Measurements from ENCODE around the gene ARMH2.
"Not testable (repeated sequence)": the region's sequence is repeated elsewhere in the genome, so short reads cannot be mapped to it uniquely, and the experiment has no call there.

Gene ARMH2

DNA sequence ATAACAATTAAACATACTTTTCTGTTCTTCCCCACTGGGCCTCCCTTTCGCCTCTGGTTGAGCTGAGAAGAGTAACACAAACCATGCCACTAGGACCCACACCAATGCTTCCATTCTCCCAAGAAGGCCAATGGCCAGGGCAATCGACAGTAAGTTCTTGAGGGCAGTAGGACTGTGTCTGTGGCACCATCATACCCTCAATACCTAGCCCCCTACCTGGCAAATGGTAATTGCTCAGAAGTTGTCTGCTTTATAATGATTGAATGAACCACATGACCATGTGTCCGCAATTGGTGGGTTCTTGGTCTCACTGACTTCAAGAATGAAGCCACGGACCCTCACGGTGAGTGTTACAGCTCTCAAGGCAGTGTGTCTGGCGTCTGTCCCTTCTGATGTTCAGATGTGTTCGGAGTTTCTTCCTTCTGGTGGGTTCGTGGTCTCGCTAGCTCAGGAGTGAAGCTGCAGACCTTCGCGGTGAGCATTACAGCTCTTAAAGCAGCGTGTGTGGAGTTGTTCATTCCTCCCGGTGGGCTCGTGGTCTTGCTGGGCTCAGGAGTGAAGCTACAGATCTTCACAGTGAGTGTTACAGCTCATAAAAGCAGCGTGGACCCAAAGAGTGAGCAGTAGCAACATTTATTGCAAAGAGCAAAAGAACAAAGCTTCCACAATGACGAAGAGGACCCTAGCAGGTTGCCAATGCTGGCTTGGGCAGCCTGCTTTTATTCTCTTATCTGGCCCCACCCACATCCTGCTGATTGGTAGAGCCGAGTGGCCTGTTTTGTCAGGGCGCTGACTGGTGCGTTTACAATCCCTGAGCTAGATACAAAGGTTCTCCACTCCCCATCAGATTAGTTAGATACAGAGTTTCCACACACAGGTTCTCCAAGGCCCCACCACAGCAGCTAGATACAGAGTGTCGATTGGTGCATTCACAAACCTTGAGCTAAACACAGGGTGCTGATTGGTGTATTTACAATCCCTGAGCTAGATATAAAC is 33.6 kb downstream of the ARMH2 start:
- not testable (repeated sequence) for DNase-seq (ENCODE audit: low read depth in 2 of 2)

GRCh38 chr6:24763578-24763977 is 35.1 kb downstream of the ARMH2 start:
- no peak for DNase-seq (ENCODE audit: low read depth in 2 of 2)

GRCh38 chr6:24761851-24762250 is 36.9 kb downstream of the ARMH2 start:
- DNase-seq (ENCODE audit: low read depth in 2 of 2) = no peak

- DNase-seq (ENCODE audit: low read depth in 2 of 2) = no peak
These were observed 37.4 kb downstream of the ARMH2 start for GRCh38 chr6:24761193-24761835.

DNA sequence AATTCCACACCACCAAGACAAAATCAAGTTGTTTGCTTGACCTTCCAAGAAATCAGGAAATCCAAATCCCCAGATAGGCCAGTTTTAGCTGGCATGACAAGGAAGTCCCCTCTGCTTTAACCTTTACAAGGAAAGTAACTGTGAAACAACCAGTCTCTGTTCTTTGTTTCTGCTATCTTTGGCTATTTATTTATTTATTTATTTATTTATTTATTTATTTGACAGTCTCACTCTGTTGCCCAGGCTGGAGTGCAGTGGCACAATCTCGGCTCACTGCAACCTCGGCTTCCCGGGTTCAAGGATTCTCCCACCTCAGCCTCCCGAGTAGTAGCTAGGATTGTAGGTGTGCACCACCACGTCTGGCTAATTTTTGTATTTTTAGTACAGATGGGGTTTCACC is 38.5 kb downstream of the ARMH2 start:
- DNase-seq (ENCODE audit: low read depth in 2 of 2) = no peak

- no peak for DNase-seq (ENCODE audit: low read depth in 2 of 2)
These were observed 39.0 kb downstream of the ARMH2 start for GRCh38 chr6:24759718-24760117.

- no peak for DNase-seq (ENCODE audit: low read depth in 2 of 2)
These were observed 41.1 kb downstream of the ARMH2 start for GRCh38 chr6:24757611-24758010.

DNA sequence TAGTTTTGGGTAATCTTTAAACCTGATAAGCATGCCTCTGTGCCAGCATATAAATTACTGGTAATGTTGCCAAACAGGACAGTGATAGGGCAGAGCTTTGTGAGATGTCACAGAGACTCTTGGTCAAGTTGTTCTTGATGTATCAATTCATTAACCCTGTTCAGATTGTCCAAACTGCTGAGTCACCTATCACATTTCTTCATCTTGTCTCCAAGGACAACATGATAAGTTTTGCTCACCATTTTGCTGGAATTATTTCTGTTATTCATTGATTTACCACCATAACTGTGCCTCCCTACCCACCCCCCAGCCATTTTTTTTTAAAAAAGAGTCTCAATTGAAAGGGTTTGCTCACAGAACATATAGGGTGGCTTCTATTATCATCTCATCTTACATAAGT is 43.4 kb downstream of the ARMH2 start:
- DNase-seq (ENCODE audit: low read depth in 2 of 2) = no peak

GRCh38 chr6:24754378-24754777 is 44.3 kb downstream of the ARMH2 start:
- not testable (repeated sequence) for DNase-seq (ENCODE audit: low read depth in 2 of 2)

DNA sequence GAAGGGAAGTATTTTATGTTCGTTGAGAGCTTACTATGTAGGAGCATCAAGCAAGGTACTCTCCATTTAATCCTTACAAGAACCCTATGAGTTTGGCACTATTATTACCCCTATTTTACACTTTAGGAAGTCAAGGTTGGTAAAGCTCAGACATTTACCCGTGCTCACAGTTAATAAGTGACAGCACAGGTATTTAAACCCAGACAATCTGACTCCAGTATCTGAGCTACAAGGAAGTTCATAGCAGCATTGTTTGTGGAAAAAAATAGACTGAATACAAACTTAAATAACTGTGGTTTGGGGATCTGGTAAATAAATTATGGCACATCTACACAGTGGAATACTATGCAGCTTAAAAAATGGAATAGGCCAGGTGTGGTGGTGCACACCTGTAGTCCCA is 45.2 kb downstream of the ARMH2 start:
- no peak for DNase-seq (ENCODE audit: low read depth in 2 of 2)

DNA sequence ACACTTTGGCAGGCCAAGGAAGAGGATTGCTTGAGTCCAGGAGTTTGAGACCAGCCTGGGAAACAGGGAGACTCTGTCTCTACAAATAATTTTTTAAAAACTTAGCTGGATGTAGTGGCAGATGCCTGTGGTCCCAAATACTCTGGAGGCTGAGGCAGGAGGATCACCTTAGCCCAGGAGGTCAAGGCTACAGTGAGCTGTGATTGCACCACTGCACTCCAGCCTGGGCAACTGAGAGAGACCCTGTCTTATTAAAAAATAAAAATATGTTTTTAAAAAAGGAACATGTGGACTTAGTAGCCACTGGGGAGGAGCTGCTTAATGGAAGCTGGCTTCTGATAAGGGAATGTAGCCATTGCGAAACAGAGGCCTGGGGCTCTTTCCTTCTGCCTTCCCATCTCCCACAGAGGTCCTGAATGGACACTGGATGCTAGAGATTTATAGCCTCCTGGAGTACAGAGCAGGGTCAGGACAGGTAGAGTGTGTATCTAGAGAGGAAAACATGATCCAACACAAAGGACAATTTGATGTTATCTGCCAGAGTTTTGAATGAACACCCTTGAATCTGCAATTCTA is 45.7 kb downstream of the ARMH2 start:
- DNase-seq (ENCODE audit: low read depth in 2 of 2) = no peak

DNA sequence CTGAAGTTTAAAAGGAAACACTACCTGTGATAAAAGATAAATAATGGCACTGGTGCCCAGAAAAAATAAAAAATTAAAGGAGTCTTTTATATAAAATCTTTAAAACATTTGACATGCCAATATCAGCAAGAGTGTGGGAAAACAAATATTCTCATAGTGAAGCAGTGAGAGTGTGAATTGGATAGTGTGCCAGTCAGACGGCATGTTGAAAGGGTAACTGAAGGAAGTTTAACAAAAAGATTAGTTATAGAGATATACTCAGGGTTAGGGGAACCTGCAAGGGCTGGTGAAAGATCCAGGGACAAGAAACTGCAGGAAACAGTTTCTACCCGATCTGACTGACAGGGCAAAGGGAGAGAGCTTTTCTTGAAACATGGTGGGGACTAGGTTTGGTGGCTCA is 46.2 kb downstream of the ARMH2 start:
- DNase-seq (ENCODE audit: low read depth in 2 of 2) = no peak

- DNase-seq (ENCODE audit: low read depth in 2 of 2) = not testable (repeated sequence)
These were observed 47.8 kb downstream of the ARMH2 start for GRCh38 chr6:24750878-24751277.

DNA sequence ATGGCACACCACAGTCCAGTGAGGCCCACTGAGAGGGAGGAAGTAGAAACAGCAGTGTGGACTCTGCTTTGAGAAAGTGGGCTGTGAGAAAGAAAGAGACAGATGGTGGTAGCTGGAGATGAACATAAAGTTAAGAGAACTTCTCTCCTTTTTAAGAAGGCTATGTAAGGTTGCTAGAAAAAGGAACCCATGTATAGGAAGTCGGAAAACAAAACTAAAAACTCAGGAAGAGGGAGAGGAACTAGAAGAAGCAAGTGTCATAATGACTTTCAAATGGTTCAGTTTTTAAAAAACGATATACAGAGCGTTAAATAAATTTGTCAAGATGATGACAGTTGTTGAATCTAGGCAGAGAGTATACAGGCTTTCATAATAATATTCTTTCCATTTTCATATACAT is 49.4 kb downstream of the ARMH2 start:
- DNase-seq (ENCODE audit: low read depth in 2 of 2) = no peak
